Thoracic aorta (tissue), 2 donors: ENCODE results near the gene LAMP2. TPM values are rescaled to one million over a fixed set of nuclear protein-coding genes. Genes with fewer than 3 reads are reported as not detected.
"Not testable (repeated sequence)": the region's sequence is repeated elsewhere in the genome, so short reads cannot be mapped to it uniquely, and the experiment has no call there.

ENCODE experiments used
- ATAC-seq: fragments of 150-250 bp; one replicate; pipeline ENCODE4 v1.8.0; 2017; ENCODE audit warnings: low read depth; ENCODE audit not compliant: insufficient number of reproducible peaks, low FRiP score
- DNase-seq: peaks from one replicate; pipeline ENCODE4 v3.0.0-alpha.2; 2020; ENCODE audit warnings: low spot score
- H3K27ac ChIP-seq, 2 donors: fragments of 200-600 bp; sonication (generic); 1 replicate in 1 of 2; 2 replicates in 1 of 2; pipeline ENCODE4 v1.5.1; 2016; ENCODE audit warnings: mild to moderate bottlenecking in 2 of 2, moderate library complexity in 2 of 2
- H3K27me3 ChIP-seq: fragments of 200-600 bp; sonication (generic); replicated peaks from 2 replicates; pipeline ENCODE4 v1.6.0; 2016; ENCODE audit warnings: mild to moderate bottlenecking; ENCODE audit not compliant: insufficient read depth
- H3K36me3 ChIP-seq: fragments of 200-600 bp; sonication (generic); one replicate; pipeline ENCODE4 v1.5.1; 2016
- H3K4me1 ChIP-seq, 2 donors: fragments of 200-600 bp; sonication (generic); 1 replicate in 1 of 2; 2 replicates in 1 of 2; pipeline versions ENCODE4 v1.5.1 to v1.6.0; 2016; ENCODE audit warnings: low read depth in 2 of 2, mild to moderate bottlenecking in 1 of 2; ENCODE audit not compliant: control insufficient read depth in 1 of 2
- H3K4me3 ChIP-seq: fragments of 200-600 bp; sonication (generic); 2 replicates; pipeline ENCODE4 v1.5.1; 2016; ENCODE audit warnings: mild to moderate bottlenecking
- H3K9me3 ChIP-seq: fragments of 200-600 bp; sonication (generic); 2 replicates; pipeline ENCODE4 v1.5.1; 2016
- CTCF ChIP-seq: fragments of 200-600 bp; sonication (generic); IDR thresholded peaks from one replicate; pipeline ENCODE4 v1.5.1; 2019; ENCODE audit warnings: antibody characterized with exemption
- total RNA-seq, 2 donors: library from RNA; depleted of rRNA; stranded (reverse); fragments of >200 nt; gene quantifications; one replicate each; pipeline versions ENCODE4 v1.1.0 to v1.2.3, GENCODE V29; 2016

The LAMP2 gene
- total RNA-seq, 2 donors from 2014 or later = 81.3 to 118 TPM

- Histone ChIP-seq H3K4me3 (no peak overlapping the region), H3K27ac (no peak overlapping the region), H3K27me3 (no peaks in the 10 kb centered on the region)
Measured at GRCh38 chrX:120504569-120504968, 35.5 kb upstream of the LAMP2 start.

GRCh38 chrX:120499301-120500072 lies 30.4 kb upstream of the LAMP2 start:
- no peak overlapping the region for H3K27ac ChIP-seq
- H3K9me3 ChIP-seq = no peaks in the 10 kb centered on the region
- H3K36me3 ChIP-seq = no peaks in the 10 kb centered on the region
- no peaks in the 10 kb centered on the region for H3K27me3 ChIP-seq
- no peaks in the 10 kb centered on the region for H3K4me1 ChIP-seq
- ATAC-seq (no peak), DNase-seq (no peak)
- no peak for TF ChIP-seq CTCF
- no peak overlapping the region for H3K4me3 ChIP-seq

More at GRCh38 chrX:120504569-120504968, 35.5 kb upstream of the LAMP2 start:
- no peaks in the 10 kb centered on the region for H3K9me3 ChIP-seq
- no peaks in the 10 kb centered on the region for H3K36me3 ChIP-seq
- no peaks in the 10 kb centered on the region for H3K4me1 ChIP-seq
- no peak for ATAC-seq
- no peak for TF ChIP-seq CTCF
- DNase-seq = no peak

- H3K9me3 ChIP-seq, ATAC-seq, DNase-seq, H3K4me3 ChIP-seq, H3K27me3 ChIP-seq, H3K36me3 ChIP-seq, H3K4me1 ChIP-seq, H3K27ac ChIP-seq: not testable (repeated sequence)
Measured at GRCh38 chrX:120490119-120490518, 21.0 kb upstream of the LAMP2 start.

GRCh38 chrX:120486786-120487185 lies 17.7 kb upstream of the LAMP2 start:
- Histone ChIP-seq H3K27ac (no peak overlapping the region), H3K4me3 (no peak overlapping the region), H3K9me3 (no peaks in the 10 kb centered on the region), H3K36me3 (no peaks in the 10 kb centered on the region), H3K4me1 (no peaks in the 10 kb centered on the region), H3K27me3 (no peaks in the 10 kb centered on the region)
- no peak for DNase-seq
- no peak for ATAC-seq
- no peak for TF ChIP-seq CTCF

GRCh38 chrX:120485638-120486520 lies 16.8 kb upstream of the LAMP2 start:
- peak; percentile 98 for ATAC-seq
- Histone ChIP-seq H3K9me3 (no peaks in the 10 kb centered on the region), H3K27me3 (no peaks in the 10 kb centered on the region), H3K27ac (peak overlapping the region; percentile 85 to 86), H3K4me3 (peak overlapping the region; percentile 77), H3K36me3 (no peaks in the 10 kb centered on the region), H3K4me1 (no peaks in the 10 kb centered on the region)
- DNase-seq = peak; percentile 19
- TF ChIP-seq CTCF = peak; percentile 43
